GM18873 (cell line): ENCODE data around the gene MCMBP.
A peak's percentile ranks its signal among the peaks of the same experiment; 100 is the strongest.
"Not testable (repeated sequence)": the region's sequence is repeated elsewhere in the genome, so short reads cannot be mapped to it uniquely, and the experiment has no call there.

ENCODE experiments used
- ATAC-seq: cut with Tn5 transposase; IDR thresholded peaks from one replicate; pipeline ENCODE4 v1.9.1; 2021; ENCODE audit warnings: mild to moderate bottlenecking, moderate library complexity, moderate number of reproducible peaks; ENCODE audit not compliant: unreplicated experiment, low FRiP score

MCMBP gene

GRCh38 chr10:119878524-119878923 lies 5.9 kb upstream of the MCMBP start:
- no peak for ATAC-seq

- ATAC-seq = peak; percentile 72
Measured at GRCh38 chr10:119872860-119873681, 428 bp upstream of the MCMBP start.

- peak; percentile 30 for ATAC-seq
Measured at GRCh38 chr10:119871881-119872609, 598 bp downstream of the MCMBP start.

GRCh38 chr10:119869398-119869797 lies 3.2 kb downstream of the MCMBP start:
- not testable (repeated sequence) for ATAC-seq

DNA sequence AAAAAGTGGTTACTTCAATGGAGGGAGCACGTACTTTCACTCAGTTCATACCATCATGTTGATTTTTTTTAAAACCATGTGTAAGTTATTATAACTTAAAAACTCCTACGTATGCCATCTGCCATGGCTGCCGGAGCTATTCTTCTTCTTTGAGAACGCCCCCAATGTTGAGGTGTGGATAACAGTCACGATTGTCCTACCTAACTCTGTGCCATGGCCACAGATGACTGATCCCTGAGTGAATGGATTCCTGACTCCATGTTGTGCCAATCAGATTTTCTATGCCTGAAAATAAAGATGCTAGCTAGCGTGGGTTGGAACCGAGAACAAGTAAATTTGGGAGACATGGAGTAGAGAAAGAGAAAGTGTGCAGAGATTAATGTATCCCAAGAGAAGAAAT lies 5.3 kb downstream of the MCMBP start:
- ATAC-seq = no peak

GRCh38 chr10:119865699-119866240 lies 6.9 kb downstream of the MCMBP start:
- ATAC-seq = no peak

DNA sequence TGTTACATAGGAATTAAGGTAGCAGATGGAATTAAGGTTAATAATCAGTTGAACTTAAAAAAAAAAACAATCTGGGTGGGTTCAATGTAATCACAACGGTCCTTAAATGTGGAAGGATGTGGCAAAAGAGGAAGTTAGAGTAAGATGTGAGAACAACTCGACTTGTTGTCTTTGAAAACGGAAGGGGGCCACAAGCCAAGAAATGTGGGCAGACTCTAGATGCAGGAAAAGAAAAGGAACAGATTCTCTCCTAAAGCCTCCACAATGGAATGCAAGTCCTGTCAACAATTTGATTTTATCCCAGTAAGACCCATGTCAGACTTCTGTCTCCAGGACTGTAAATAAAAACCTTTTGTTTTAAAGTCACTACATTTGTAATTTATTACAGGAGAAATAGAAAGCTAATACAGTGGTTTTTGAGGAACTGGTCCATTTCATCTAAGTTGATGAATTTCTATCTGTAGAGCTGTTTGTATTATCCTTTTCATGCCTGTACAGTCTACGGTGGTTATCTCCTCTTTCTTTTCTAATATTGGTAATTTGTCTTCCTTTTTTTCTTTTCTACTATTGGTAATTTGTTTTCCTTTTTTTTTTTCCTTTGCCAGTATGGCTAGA lies 8.6 kb downstream of the MCMBP start:
- no peak for ATAC-seq

DNA sequence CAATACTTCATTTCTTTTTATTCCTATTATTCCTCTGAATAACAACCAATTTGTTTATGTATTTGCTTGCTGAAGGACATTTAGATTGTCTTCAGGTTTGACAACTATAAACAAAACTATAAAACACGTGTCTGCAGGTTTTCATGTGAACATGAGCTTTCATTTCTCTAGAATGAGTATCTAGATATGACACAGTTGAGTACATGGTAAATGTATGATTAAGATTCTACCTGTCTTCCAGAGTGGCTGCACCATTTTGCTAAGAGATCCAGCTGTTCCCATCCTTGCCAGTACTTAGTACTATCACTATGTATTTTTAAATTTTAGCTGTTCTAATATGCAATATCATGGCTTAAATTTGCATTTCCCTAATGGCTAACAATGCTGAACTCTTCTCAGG lies 10.1 kb downstream of the MCMBP start:
- no peak for ATAC-seq

DNA sequence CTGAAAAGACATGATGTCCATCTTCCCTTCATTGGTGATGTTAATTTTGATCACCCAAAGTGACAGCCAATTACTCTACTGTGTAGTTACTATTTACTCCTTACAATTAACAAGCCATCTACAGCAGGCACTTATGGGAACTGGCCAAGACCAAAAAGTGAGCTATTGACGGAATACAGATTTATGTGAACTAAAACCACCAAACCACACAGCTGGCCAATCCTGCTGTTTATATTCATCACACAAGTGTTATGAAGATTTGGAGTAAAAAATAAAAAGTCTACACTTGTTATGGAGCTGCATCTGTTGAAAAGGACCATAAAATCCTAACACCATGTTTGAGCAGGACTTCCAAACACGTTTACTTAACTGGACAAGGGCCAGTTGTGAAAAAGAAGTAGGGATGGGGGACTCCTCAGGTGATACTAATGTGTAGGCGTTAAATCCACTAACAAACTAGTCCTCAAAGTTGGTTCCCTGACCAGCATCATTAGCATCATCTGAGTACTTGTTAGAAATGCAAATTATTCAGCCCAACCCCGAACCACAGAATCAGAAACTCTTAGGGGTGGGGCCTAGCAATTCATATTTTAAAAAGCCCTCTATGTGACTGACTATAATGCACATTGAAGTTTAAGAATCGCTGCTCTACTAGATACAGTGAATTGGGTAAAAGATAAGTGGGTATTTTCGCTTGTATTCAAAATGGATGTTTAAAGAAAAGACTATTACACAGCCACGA lies 11.6 kb downstream of the MCMBP start:
- no peak for ATAC-seq

- no peak for ATAC-seq
Measured at GRCh38 chr10:119859420-119860258, 13.0 kb downstream of the MCMBP start.

GRCh38 chr10:119858063-119858462 lies 14.6 kb downstream of the MCMBP start:
- ATAC-seq = no peak

DNA sequence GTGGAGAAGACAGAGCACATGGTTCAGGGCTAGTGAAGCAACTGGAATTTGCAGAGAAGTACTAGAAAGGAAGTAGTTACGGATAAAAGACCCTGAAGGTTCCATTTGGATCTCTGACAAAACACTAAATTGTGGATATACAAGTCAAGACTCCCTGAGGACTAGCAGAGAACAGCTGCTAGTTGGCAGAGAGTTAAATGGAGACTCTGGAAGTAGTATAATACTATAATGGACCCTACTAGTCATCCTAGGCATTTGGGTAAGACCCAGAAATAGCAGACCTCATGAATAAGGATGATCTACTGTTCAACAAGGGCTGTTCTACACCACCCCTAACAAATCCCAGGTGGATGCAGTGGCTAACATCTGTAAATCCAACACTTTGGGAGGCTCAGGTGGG lies 19.1 kb downstream of the MCMBP start:
- no peak for ATAC-seq

DNA sequence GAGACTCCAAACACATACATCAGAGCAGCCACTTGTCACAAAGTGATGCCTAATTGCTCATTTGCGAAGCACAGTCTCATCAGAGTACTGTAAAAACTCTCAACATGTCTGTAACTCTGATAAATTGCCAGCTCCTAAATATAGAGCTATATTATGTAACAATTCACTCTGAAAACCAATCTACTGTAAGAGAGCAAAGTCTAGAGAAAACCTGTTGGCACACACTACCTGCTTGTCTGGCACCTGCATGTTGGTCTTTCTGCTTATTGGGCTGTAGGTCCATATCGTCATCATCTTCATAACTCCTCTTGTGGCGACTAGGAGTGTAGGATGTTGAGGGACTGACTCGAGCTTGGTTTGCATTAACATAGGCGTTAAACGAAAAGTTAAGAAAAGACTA lies 19.8 kb downstream of the MCMBP start:
- ATAC-seq = no peak

GRCh38 chr10:119852277-119852676 lies 20.4 kb downstream of the MCMBP start:
- ATAC-seq = no peak

DNA sequence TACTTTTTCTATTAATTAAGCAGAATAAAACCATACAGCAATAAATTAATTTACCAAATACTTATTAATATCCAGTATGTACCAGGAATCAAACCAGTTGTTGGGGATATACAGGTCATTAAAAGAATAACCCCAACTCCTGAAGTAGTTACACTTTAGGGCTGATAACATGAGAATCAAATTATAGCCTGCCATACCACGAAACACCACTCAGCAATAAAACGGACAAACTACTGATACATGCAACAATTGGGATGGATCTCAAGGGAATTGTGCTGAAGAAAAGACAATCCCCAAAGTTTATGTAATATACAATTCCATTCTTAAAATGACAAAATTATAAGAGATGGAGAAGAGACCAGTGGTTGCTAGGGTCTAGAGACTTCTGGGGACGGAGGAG lies 22.7 kb downstream of the MCMBP start:
- no peak for ATAC-seq

GRCh38 chr10:119849031-119849789 lies 23.4 kb downstream of the MCMBP start:
- no peak for ATAC-seq

- ATAC-seq = no peak
Measured at GRCh38 chr10:119845656-119846055, 27.0 kb downstream of the MCMBP start.

DNA sequence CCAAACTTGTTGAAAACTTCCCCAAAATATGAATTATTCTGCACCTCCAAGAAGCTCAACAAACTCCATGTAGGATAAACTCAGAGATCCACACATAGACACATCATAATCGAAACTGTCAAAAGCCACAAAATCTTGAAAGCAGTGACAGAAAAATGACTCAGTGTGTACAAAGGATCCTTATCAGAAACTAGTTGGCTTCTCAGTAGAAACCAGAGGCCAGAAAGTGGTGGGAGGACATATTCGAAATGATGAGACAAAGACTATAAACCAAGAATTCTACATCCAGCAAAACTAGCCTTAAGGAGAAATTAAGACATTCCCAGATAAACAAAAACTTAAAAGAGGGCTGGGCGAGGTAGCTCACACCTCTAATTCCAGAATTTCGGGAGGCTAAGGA lies 38.5 kb downstream of the MCMBP start:
- no peak for ATAC-seq

GRCh38 chr10:119832951-119833350 lies 39.7 kb downstream of the MCMBP start:
- no peak for ATAC-seq
